Stimulated activated CD8-positive, alpha-beta memory T cell treated with anti-CD3 and anti-CD28 coated beads, Interleukin-15, amount 100 ng/mL, for 24 hours (primary cell): ENCODE data around the gene BATF2.
"Not testable (repeated sequence)": the region's sequence is repeated elsewhere in the genome, so short reads cannot be mapped to it uniquely, and the experiment has no call there.

Experiments
- DNase-seq: peaks from one replicate; pipeline ENCODE4 v3.0.0-alpha.2; 2020; ENCODE audit warnings: low read depth

BATF2 gene, protein sequence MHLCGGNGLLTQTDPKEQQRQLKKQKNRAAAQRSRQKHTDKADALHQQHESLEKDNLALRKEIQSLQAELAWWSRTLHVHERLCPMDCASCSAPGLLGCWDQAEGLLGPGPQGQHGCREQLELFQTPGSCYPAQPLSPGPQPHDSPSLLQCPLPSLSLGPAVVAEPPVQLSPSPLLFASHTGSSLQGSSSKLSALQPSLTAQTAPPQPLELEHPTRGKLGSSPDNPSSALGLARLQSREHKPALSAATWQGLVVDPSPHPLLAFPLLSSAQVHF

DNA sequence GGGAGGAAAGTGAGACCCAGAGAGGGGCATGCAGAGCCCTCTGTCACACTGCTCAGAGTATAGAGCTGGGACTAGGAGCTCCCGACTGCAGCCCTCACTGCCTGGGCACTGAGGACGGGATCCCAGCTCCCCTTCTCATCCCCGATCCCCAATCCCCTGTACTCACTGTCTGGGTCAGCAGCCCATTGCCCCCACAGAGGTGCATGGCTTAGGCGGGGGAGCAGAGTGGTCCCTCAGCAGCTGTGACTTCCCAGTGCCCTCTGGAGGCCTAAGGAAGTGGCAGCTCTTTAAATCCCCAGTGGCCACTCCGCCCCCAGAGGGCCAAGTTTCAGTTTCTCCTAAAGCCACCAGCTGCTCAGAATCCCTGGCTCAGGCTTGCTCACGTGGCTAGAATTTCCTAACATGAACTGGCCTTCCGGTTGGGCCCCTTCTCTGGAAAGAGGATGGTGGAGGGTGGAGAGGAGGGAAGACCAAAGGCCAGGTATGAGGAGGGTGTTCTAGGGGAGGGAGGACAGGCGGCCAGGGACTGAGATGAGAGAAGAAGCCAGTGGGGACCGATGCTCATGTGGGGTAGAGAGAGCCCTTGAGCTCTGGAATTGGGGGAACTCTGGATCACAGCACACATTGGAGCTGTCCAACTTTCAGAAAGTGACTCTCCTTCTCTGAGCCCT, at the start of gene BATF2:
Gene BATF2 (minus strand): TSS at position 262 of the 671 bp plus-strand sequence. CDS start 57 bp downstream, at position 205.
- no peak for DNase-seq

DNA sequence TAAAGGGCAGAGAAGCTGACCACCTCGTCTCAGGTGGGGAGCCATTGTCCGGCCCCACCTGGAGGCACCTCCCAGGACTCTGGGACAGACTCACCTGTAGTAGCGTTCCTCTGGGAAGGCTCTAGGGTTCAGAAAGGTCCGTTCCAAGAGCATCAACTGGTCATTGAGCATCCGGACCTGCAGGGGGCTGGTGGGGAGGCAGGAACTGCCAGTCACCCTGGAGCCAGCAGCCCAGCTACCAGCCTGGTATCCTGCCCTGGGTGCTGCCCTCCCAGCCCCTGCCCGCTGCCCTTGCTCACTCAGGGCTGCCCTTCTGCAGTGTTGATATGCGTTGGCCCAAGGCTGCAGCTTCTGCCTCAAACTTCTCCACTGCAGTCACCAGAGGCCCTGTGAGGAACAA, 49.0 kb upstream of the BATF2 start:
- DNase-seq, result no peak

DNA sequence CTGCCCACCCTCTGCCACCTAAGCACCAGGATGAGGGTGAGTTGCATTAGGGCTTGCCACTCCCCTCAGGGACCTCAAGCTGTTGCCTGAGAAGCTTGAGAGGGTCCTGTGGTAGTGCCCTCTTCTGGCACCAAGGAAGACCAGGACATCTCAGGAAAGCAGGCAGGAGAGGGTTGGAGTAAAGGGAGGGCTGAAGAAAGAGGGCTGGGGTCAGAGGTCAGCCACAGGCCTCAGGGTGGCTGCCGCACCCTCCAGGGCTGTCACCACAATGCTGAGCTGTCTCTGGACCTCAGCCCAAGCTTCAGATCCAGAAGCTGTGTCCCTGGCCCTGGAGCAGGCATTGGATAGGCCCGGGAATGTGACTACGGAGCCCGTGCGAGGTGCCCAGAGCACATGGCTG, 48.3 kb upstream of the BATF2 start:
- no peak for DNase-seq

DNA sequence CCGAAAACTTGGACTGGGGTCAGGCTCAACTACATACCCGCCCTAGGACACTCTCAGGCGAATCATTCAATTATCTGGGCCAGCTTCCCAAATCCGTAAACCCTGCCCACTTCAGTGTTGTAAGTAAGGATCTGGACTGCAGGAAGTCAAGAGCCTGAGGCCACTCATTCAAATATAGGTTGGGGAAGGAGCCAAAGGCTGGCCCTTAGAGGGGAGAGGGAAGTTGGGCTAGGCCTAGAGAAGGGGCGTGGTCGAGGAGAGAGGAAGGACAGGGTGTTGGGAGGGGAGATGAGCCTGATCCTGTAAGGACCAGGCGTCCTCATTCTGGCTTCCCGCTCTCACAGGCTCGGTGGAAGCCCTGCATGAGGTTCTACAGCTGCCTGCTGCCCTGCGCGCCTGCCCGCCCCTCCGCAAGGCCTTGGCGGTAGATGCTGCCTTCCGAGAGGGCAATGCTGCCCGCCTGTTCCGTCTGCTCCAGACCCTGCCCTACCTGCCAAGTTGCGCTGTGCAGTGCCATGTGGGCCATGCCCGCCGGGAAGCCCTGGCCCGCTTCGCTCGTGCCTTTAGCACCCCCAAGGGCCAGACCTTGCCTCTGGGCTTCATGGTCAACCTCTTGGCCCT, 47.2 kb upstream of the BATF2 start:
- DNase-seq, result no peak

DNA sequence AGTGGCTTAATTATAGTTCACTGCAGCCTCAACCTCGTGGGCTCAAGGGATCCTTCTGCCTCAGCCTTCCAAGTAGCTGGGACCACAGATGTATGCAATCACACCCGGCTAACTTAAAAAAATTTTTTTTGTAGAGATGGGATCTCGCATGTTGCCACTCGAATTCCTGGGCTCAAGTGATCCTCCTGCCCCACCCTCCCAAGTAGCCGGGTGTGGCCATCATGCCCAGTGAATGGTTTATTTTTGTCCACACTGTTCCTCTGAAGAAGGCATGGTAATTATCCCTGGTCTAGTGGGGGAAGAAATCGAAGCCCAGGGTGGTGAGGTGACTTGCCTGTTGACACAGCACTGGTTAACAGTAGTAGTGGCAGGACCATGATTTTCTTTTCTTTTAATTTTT, 46.1 kb upstream of the BATF2 start:
- no peak for DNase-seq

DNA sequence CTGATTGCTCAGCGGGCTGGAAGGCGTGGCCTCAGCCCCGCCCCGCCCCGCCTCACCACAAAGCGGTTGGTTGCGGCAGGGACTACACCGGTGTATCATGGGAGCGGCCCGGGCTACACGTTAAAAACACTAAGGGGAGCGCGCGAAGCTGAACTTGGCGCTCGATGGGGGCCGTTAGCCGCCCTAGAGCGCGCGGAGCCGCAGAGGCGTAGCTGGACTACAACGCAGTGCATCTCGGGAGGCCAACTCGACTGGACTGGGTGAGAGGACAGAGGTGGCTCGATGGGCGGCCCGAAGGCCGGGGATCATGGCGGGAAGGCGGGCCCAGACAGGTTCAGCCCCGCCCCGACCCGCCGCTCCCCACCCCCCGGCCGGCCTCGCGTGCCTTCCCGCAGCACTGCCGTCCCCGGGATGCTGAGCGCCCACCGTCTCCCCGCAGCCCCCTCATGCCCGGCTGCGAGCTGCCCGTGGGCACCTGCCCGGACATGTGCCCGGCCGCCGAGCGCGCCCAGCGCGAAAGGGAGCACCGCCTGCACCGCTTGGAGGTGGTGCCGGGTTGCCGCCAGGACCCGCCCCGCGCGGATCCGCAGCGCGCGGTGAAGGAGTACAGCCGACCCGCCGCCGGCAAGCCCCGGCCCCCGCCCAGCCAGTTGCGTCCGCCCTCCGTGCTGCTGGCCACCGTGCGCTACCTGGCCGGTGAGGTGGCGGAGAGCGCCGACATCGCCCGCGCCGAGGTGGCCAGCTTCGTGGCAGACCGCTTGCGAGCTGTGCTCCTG, 44.3 kb upstream of the BATF2 start, which contains the start of gene SAC3D1:
Gene SAC3D1 (plus strand): TSS at position 364 of the 776 bp plus-strand sequence. CDS start 83 bp downstream, at position 447.
- DNase-seq, result peak; percentile 70

DNA sequence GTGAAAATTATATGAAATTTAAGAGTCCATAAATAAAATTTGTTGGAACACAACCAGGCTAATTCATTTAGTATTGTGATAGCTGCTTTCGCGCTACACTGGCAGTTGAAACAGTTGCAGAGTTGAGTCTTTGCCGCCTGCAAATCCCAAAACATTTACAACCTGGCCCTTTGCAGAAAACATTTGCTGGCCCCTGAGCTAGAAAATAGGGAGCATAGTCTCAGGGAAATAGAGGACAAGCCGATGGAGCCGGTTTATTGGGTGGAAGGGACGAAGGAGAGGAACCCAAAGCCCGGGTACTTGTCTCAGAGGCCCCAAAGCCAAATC, 43.7 kb upstream of the BATF2 start:
- no peak for DNase-seq

DNA sequence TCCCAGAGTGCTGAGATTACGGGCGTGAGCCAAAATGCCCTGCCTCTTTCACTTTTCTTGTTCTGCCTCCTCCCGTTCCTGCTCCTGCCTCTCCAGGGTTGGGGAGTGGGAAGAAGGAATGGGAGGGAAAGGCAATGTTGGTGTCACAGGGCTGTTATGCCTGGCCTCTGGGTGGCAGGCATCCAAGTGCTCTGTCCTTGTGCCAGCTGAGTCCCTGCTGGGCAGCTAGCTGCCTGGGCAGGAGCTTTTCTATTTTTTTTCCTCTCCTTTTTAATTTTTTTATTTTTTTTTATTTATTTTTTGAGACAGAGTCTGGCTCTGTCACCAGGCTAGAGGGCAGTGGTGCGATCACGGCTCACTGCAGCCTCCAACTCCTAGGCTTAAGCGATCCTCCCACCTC, 40.2 kb upstream of the BATF2 start:
- no peak for DNase-seq

DNA sequence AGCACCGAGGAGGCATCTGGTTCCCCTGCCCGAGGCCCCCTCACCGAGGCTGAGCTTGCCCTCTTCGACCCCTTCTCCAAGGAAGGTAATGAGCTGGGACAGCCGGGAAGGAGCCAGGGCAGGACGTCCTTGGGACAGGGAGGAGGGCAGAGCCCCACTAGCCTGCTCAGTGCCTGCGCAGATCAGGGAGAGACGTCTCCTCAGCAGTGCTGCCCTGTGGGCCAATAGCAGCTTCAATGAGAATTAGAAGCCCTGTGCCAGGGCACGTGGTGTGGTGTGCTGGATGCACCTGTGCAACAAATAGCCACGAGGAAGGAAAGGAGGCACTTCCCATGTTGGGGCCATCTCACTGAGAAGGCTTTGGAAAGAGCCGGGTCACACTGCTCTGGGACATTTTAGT, 38.8 kb upstream of the BATF2 start:
- no peak for DNase-seq

DNA sequence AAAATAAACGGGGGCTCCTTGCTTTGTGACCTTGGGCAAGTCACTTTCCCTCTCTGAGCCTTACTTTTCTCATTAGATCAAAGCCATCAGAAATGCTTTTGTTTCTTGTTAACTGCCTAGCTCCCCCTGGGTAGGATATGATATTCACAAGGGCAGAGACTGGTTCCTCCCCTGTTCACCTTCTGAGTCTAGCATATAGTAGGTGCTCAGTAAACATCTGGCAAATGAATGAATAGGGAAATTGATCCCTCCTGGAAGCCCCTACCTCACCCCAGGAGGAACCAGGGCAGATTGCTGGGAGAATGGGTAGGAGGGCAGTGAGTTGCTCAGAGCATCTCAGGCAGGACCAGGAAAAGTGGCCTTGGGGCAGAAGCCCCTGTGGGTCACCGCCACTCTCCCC, 37.7 kb upstream of the BATF2 start:
- DNase-seq, result no peak

DNA sequence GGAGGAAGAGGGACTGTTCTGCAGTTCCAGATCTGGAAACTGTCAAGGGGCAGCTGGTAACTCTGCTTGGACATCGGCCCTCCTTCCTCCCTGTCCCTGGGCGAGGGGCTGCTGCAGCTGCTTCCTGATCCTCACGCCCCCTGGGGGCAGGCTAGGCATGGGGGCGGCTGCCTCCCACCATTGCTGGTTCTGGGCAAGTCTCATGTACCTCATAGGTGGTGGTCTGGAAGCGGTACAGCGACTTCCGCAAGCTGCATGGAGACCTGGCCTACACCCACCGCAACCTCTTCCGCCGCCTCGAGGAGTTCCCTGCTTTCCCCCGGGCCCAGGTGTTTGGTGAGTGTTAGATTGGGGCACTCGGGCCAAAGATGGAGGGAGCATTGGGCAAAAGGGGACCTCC, 35.4 kb upstream of the BATF2 start:
- no peak for DNase-seq

DNA sequence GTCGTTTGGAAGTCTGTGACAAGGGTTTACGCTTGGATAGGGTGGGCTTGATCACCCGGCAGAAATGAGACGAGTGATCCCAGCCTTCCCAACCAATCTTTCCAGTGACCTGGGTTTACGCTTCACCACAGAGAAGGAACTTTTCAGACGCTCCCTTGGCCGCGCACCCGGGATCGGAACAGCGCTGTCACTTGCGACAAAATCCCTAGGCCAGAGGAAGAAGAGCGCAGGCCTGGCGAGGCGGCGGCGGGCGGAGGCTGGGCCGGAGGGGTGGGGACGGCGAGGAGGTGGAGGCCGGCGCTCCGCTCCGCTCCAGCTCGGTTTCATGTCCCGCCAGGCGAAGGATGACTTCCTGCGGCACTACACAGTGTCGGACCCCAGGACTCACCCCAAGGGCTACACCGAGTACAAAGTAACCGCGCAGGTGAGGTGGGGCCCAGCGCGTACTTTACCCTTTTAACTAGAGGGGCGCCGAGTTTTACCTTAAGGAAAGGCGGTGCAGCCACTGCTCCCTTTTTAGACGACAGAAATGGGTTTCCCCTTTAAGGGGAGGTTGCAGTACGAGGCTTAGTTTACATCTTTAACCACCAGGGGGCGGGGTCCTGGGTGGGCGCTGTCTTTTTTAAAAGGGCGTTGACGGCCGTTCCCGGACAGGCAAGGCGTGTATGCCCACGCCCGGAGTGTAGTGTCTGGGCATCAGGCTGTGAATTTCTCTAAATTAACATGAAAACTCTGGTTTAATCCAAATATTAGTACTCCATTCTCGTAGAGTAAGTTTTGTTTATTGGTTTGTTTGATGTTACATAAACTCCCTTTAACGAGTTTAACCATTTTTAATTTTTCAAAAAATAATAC, 30.7 kb upstream of the BATF2 start, which contains the start of gene SNX15:
Gene SNX15 (plus strand): TSS at position 227 of the 855 bp plus-strand sequence. CDS start 99 bp downstream, at position 326.
- DNase-seq, result peak; percentile 60

DNA sequence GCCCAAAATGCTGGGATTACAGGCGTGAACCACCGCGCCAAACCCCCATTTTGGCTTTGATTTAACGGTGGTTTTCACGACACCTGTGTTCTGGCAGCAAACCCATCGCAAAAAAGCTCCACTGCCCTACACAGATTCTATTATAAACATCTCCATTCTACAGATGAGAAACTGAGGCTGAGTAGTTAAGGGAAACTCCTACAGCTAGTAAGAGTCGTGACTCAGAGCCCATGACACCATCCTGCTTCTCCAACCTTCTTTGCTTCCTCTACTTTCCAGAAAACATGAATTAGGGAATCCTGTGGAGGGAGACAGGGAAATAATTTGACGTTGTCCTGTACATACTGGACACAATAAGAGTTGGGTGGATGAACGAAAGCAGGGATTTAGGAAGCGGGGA, 30.0 kb upstream of the BATF2 start:
- DNase-seq, result no peak

DNA sequence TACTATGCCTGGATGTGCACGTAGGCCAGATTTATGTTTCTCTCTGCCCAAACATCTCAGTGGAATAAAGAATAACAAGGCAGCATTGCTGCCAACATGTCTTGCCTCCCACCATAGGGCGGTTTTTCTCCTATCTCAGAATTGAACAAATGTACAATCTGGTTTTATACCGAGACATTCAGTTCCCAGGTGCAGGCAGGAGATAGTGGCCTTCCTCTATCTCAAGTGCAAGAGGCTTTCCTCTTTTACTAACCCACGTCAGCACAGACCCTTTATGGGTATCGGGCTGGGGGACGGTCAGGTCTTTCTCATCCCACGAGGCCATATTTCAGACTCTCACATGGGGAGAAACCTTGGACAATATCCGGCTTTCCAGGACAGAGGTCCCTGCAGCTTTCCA, 26.7 kb upstream of the BATF2 start:
- DNase-seq, result not testable (repeated sequence)

DNA sequence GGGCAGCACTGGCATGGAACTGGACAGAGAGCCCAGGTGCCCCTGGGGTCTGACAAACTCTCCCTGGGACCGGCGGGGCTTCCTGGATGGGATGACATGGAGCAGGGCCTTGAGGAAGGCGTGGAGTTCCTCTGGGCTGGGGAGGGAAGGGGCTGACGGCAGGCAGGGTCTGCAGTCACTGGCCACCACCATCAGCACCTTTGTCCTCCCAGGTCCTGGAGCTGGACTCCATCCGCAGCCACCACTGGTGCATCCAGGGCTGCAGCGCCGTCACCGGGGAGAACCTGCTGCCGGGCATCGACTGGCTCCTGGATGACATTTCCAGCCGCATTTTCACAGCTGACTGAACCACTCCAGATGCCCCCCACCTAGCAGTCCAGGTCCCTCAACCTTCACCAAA, 24.7 kb upstream of the BATF2 start:
- DNase-seq, result no peak

DNA sequence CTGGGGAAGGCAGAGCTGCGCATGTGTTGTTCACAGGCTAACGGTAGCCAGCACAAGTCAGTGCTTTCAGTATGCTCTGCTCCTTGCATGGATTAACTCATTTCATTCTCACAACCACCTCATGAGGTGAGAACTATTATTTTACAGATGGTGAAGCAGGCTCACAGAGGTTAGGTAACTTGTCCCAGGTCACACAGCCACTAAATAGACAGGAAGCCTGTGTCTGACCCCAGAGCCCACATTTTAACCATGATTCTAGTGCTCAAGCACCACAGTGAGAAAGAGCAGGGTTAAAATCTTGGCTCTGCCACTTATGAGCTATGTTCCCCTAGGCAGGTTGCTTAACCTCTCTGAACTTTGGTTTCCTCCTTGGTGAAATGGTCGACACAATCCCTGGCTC, 24.2 kb upstream of the BATF2 start:
- no peak for DNase-seq

DNA sequence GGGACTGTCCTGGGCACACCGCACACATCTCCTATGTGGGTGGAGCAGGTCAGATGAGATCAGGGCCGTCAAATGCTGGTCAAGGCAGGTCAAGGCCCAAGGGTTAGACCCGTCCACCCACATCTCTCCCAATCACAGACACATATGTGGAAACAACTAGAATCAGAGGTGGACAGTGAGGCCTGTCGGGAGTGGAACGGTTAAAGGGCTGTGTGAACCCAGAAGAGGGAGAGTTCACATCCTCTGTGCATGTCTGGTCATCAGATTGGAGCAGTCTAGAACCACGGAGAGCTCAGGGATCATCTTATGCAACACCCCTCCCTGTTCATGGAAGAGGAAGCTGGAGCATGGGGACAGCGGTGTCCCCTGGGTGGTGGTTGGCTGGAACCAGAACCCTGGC, 23.1 kb upstream of the BATF2 start:
- no peak for DNase-seq

DNA sequence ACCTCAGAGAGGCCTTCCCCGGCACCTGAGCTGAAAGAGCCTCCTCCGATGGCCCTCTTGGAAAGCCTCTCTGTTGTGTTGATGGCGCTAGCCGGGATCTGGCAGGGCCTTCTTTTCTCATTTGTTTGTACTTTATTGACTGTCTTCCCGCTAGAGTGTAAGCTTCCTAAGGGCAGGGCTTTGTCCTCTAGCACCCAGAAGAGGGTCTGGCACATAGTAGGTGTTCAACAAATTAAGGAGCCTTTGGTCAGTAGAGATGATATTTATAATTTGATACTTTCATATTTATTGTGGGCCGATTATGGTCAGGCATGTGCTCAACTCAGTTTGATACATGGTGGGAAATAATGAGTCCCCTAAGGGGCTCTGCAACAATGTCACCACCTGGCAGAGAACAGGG, 21.2 kb upstream of the BATF2 start:
- no peak for DNase-seq

DNA sequence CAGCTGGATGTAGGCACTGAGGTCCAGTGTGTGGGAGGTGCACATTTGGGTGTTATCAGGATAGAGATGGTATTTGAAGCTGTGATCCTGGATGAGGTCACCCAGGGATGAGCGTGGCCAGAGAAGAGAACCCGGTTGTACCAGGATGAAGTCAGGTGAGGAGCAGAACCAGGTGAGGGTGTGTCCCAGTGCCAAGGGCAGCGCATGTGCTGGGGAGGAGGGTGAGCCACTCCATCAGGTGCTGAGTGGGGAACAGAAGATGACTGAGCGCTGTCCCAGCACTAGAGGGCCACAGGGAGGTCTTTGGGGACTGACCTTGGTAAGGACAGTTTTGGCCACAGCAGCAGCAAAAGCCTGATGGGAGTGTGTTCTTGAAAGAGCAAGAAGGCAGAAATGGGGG, 19.9 kb upstream of the BATF2 start:
- DNase-seq, result no peak

DNA sequence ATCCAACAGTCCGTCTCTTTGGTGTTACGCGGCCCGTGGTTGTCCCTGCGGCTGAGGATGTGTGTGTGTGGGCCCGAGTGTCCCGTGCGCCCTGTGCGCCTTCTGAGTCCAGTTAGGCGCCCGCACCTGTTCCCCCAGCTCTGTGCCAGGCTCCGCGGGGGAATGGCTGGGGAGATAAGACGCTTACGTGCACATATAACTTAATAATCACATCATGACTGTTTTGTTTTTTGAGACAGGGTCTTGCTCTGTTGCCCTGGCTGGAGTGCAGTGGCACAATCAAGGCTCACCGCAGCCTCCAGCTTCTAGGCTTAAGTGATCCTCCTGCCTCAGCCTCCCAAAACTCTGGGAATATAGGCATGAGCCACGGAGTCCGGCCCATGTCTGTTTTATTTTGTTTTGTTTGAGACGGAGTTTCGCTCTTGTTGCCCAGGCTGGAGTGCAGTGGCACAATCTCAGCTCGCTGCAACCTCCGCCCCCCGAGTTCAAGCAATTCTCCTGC, 18.0 kb upstream of the BATF2 start:
- DNase-seq, result no peak
